Endothelial cell of umbilical vein (primary cell): ENCODE data around the gene TNFAIP8L3. TPM values are rescaled to one million over a fixed set of nuclear protein-coding genes. Genes with fewer than 3 reads are reported as not detected.

ENCODE experiments used
- BruUV-seq: library from RNA; stranded (reverse); fragments of 400-500 nt; replicated peaks from 2 replicates; lab custom pipeline; 2021; lab: Mats Ljungman, UMichigan
- CTCF ChIA-PET: fragments of 300-600, 350-600 bp; sonication (Branson Sonifier 250); formaldehyde crosslinking; loops from one replicate; lab custom pipeline; 2021; ENCODE audit warnings: antibody characterized with exemption, inconsistent platforms; lab: Charles Lee
- POLR2A ChIA-PET: fragments of 300-600, 350-600 bp; sonication (Branson Sonifier 250); formaldehyde crosslinking; loops from one replicate; lab custom pipeline; 2021; ENCODE audit warnings: antibody characterized with exemption, inconsistent platforms; lab: Charles Lee
- DNase-seq: peaks from one replicate; pipeline ENCODE4 v3.0.0-alpha.2; 2011; ENCODE audit warnings: low read depth, low spot score
- FAIRE-seq: peaks from 2 replicates; lab custom pipeline; 2011; peaks lifted over from hg19 to GRCh38; lab: Jason Lieb, UNC
- H2AFZ ChIP-seq: 2 replicates; pipeline ENCODE4 v1.6.0; 2012; ENCODE audit warnings: low read depth, low read length, control low read depth, inconsistent platforms
- H3K27ac ChIP-seq: 2 replicates; pipeline ENCODE4 v1.5.1; 2011; ENCODE audit warnings: low read depth, mild to moderate bottlenecking, control low read depth, low read length, moderate library complexity; ENCODE audit not compliant: insufficient read depth
- H3K27me3 ChIP-seq, 2 experiments: 2 replicates each; pipeline versions ENCODE4 v1.6.0 to v1.6.1; 2011; ENCODE audit warnings: low read length in 2 of 2, mixed read lengths in 1 of 2; ENCODE audit not compliant: control insufficient read depth in 2 of 2, insufficient read depth in 2 of 2
- H3K36me3 ChIP-seq, 2 experiments: 2 replicates in 1 of 2; 3 replicates in 1 of 2; pipeline ENCODE4 v1.5.1; 2011; ENCODE audit warnings: low read length in 2 of 2, mild to moderate bottlenecking in 1 of 2, moderate library complexity in 1 of 2; ENCODE audit not compliant: control insufficient read depth in 2 of 2, insufficient read depth in 2 of 2; ENCODE audit errors: extremely low read depth in 1 of 2
- H3K4me1 ChIP-seq: 3 replicates; pipeline ENCODE4 v1.5.1; 2011; ENCODE audit warnings: mild to moderate bottlenecking, low read length; ENCODE audit not compliant: control insufficient read depth, insufficient read depth; ENCODE audit errors: extremely low read depth
- H3K4me2 ChIP-seq: 2 replicates; pipeline ENCODE4 v1.6.1; 2011; ENCODE audit warnings: low read length, control low read depth, mixed read lengths; ENCODE audit not compliant: insufficient read depth
- H3K4me3 ChIP-seq, 3 experiments: fragments of 200-600 bp in 1 of 3; sonication (generic), shearing (Covaris generic) in 1 of 3; replicated peaks in 1 of 3; 2 replicates each; pipeline ENCODE4 v1.5.1; 2011 to 2016; ENCODE audit warnings: control low read depth in 3 of 3, low read length in 3 of 3, mild to moderate bottlenecking in 2 of 3, inconsistent platforms in 1 of 3, low read depth in 1 of 3, moderate library complexity in 1 of 3; ENCODE audit not compliant: insufficient read depth in 1 of 3
- H3K79me2 ChIP-seq: 2 replicates; pipeline ENCODE4 v1.6.0; 2012; ENCODE audit warnings: low read length, inconsistent platforms; ENCODE audit not compliant: control insufficient read depth, insufficient read depth
- H3K9ac ChIP-seq: replicated peaks from 2 replicates; pipeline ENCODE3; 2011; ENCODE audit warnings: low read length, control low read depth; ENCODE audit not compliant: insufficient read depth; ENCODE audit errors: extremely low read depth
- H3K9me1 ChIP-seq: replicated peaks from 3 replicates; pipeline ENCODE4 v1.6.0; 2011; ENCODE audit warnings: mild to moderate bottlenecking, low read length; ENCODE audit not compliant: control insufficient read depth, insufficient read depth; ENCODE audit errors: extremely low read depth
- H3K9me3 ChIP-seq: replicated peaks from 2 replicates; pipeline ENCODE4 v1.5.1; 2012; ENCODE audit warnings: low read length, inconsistent platforms; ENCODE audit not compliant: control insufficient read depth, insufficient read depth
- H4K20me1 ChIP-seq: replicated peaks from 2 replicates; pipeline ENCODE3; 2011; ENCODE audit warnings: mild to moderate bottlenecking, low read length; ENCODE audit not compliant: control insufficient read depth, insufficient read depth; ENCODE audit errors: extremely low read depth
- CTCF ChIP-seq, 2 donors: IDR thresholded peaks; 1 replicate in 1 of 2; 2 replicates in 1 of 2; pipeline ENCODE4 v1.5.1; 2011; ENCODE audit warnings: low read length in 2 of 2, mild to moderate bottlenecking in 2 of 2, moderate library complexity in 2 of 2, control low read depth in 1 of 2, inconsistent platforms in 1 of 2, low read depth in 1 of 2; ENCODE audit not compliant: insufficient read depth in 1 of 2; ENCODE audit errors: extremely low read depth in 1 of 2
- EZH2 ChIP-seq: IDR thresholded peaks from 2 replicates; pipeline ENCODE4 v1.6.1; 2012; ENCODE audit warnings: borderline replicate concordance, low read depth, mild to moderate bottlenecking, moderate library complexity, low read length, inconsistent platforms; ENCODE audit not compliant: severe bottlenecking
- FOS ChIP-seq: IDR thresholded peaks from 2 replicates; pipeline ENCODE4 v1.6.1; 2011; ENCODE audit warnings: mild to moderate bottlenecking, low read length, moderate library complexity, borderline replicate concordance; ENCODE audit not compliant: insufficient read depth
- GATA2 ChIP-seq: IDR thresholded peaks from 2 replicates; pipeline ENCODE4 v1.7.0; 2011; ENCODE audit warnings: low read depth, mild to moderate bottlenecking, moderate library complexity, mixed read lengths, low read length; ENCODE audit not compliant: insufficient read length, insufficient read depth
- JUN ChIP-seq: IDR thresholded peaks from 2 replicates; pipeline ENCODE4 v1.6.1; 2011; ENCODE audit warnings: borderline replicate concordance, low read depth; ENCODE audit not compliant: insufficient read length, insufficient read depth
- MAX ChIP-seq: IDR thresholded peaks from 2 replicates; pipeline ENCODE4 v1.6.1; 2011; ENCODE audit not compliant: insufficient read depth, insufficient read length
- MYC ChIP-seq: IDR thresholded peaks from one replicate; pipeline ENCODE4 v1.6.1; 2011; ENCODE audit warnings: mild to moderate bottlenecking, low read depth, low read length
- POLR2A ChIP-seq: IDR thresholded peaks from 2 replicates; pipeline ENCODE4 v1.6.1; 2012; ENCODE audit warnings: low read depth, mild to moderate bottlenecking, control low read depth, low read length
- POLR2AphosphoS5 ChIP-seq: IDR thresholded peaks from 2 replicates; pipeline ENCODE4 v1.6.1; 2012; ENCODE audit warnings: low read depth, mild to moderate bottlenecking, control low read depth, low read length, moderate library complexity; ENCODE audit not compliant: insufficient read depth
- dilution Hi-C: fragments of 300-500 bp; cut with MboI; formaldehyde crosslinking; loops from one replicate; pipeline ENCODE4 v1.15.0; 2019; ENCODE audit warnings: low sequenced_read_pairs; ENCODE audit not compliant: extremely low pct_ligation_motif_present
- intact Hi-C: fragments of 100-400 bp; cut with micrococcal nuclease; formaldehyde crosslinking; loops from one replicate; pipeline ENCODE4 v1.10.0; 2022
- polyA plus RNA-seq, 4 experiments: library from polyadenylated mRNA; depleted of rRNA in 3 of 4; stranded (reverse) in 3 of 4; unstranded in 1 of 4; fragments of >200 nt; gene quantifications; 2 replicates each; pipeline versions ENCODE4 v1.2.1 to v1.2.3, GENCODE V29; 2011 to 2012; ENCODE audit warnings: missing spikeins in 1 of 4
- total RNA-seq: library from RNA; stranded (reverse); gene quantifications from 2 replicates; pipeline ENCODE4 v1.2.3, GENCODE V29; 2021

TNFAIP8L3 gene
- total and polyA plus RNA-seq, 2 donors (not counting 3 experiments of a cell fraction or from before 2014, with no cell fraction given): 8.8 to 38.3 TPM

- TF ChIP-seq GATA2: peak; percentile 96
- TF ChIP-seq MAX: no peak
- peak; percentile 63 for TF ChIP-seq POLR2AphosphoS5
- TF ChIP-seq JUN: peak; percentile 97
- TF ChIP-seq MYC: no peak
- peak; percentile 86 for TF ChIP-seq FOS
- peak; percentile 62 for TF ChIP-seq POLR2A
- TF ChIP-seq EZH2: no peak
- TF ChIP-seq CTCF (IDR thresholded peaks at IDR 0.05; ENCODE audit: extremely low read depth in 1 of 2, insufficient read depth in 1 of 2, low read depth in 1 of 2, low read length in 2 of 2): no peak
- peak overlapping the region; percentile 98 for H3K27ac ChIP-seq
- dilution Hi-C loops (no loop called here), intact Hi-C loops (loop anchor here (1.0 to 10.0 kb wide), 7 partner anchors 24 to 1473 kb away; partner anchors contain the start of genes AP4E1, DTWD1, FAM227B and GABPB1)
- no peaks in the 10 kb centered on the region for H3K36me3 ChIP-seq
- H3K9me1 ChIP-seq: no peaks in the 10 kb centered on the region
- POLR2A ChIA-PET: interaction anchor here (0.7 to 1.1 kb wide), 4 partner anchors 22 to 35 kb away, joined by 3 to 6 read pairs (median 4); no protein-coding TSS in a partner anchor
- FAIRE-seq (peak; percentile 94), DNase-seq (peak; percentile 97)
- H3K9me3 ChIP-seq: no peaks in the 10 kb centered on the region
- no peaks in the 10 kb centered on the region for H3K27me3 ChIP-seq
- TSS peak; percentile 53 for BruUV-seq
- peak overlapping the region in 1 of 3 experiments; percentile 8 for H3K4me3 ChIP-seq
- H4K20me1 ChIP-seq: no peaks in the 10 kb centered on the region
- H3K9ac ChIP-seq: peak overlapping the region; percentile 95
- peaks cover 47% of the 10 kb centered on the region for H3K4me1 ChIP-seq
- CTCF ChIA-PET: interaction anchor here (0.7 to 5.2 kb wide), 12 partner anchors 10 to 95 kb away, joined by 3 to 36 read pairs (median 6); no protein-coding TSS in a partner anchor
- peak overlapping the region; percentile 39 for H2AFZ ChIP-seq
- H3K4me2 ChIP-seq: peak overlapping the region; percentile 89
- peaks cover 32% of the 10 kb centered on the region for H3K79me2 ChIP-seq
Measured at GRCh38 chr15:51097553-51098330, 3.0 kb upstream of the TNFAIP8L3 start.
